H1 (cell line): Measurements from ENCODE around the gene ERLEC1. TPM values are rescaled to one million over a fixed set of nuclear protein-coding genes. Genes with fewer than 3 reads are reported as not detected.

Experiments used
- CTCF ChIA-PET: fragments of 300-600 bp; sonication (Branson Sonifier 250); formaldehyde crosslinking; loops from one replicate; lab custom pipeline; 2021; ENCODE audit not compliant: partially characterized antibody; lab: Charles Lee
- POLR2A ChIA-PET: fragments of 300-600 bp; sonication (Branson Sonifier 250); formaldehyde crosslinking; loops from one replicate; lab custom pipeline; 2021; ENCODE audit warnings: inconsistent platforms; ENCODE audit not compliant: partially characterized antibody; lab: Charles Lee
- DNase-seq, 2 experiments: peaks; one replicate each; pipeline versions ENCODE4 v3.0.0 to v3.0.0-alpha.2; 2010 to 2022; ENCODE audit warnings: low spot score in 2 of 2, low read depth in 1 of 2, mixed read lengths in 1 of 2
- FAIRE-seq: peaks from 2 replicates; lab custom pipeline; 2011; peaks lifted over from hg19 to GRCh38; lab: Jason Lieb, UNC
- H2AFZ ChIP-seq: 2 replicates; pipeline ENCODE4 v1.8.1; 2012; ENCODE audit warnings: low read length, inconsistent platforms
- H2AK5ac ChIP-seq: 2 replicates; pipeline ENCODE4 v1.6.1; 2013; ENCODE audit warnings: low read depth, low read length
- H2BK120ac ChIP-seq: replicated peaks from 2 replicates; pipeline ENCODE3; 2013; ENCODE audit warnings: low read depth, low read length, inconsistent platforms
- H2BK12ac ChIP-seq: 2 replicates; pipeline ENCODE4 v1.6.1; 2013; ENCODE audit warnings: low read depth, low read length
- H2BK15ac ChIP-seq: 2 replicates; pipeline ENCODE4 v1.6.1; 2013; ENCODE audit warnings: low read length
- H2BK20ac ChIP-seq: 2 replicates; pipeline ENCODE4 v1.6.1; 2013; ENCODE audit warnings: low read length
- H2BK5ac ChIP-seq: 2 replicates; pipeline ENCODE4 v1.6.1; 2013; ENCODE audit warnings: low read depth, low read length
- H3K14ac ChIP-seq: 2 replicates; pipeline ENCODE4 v1.6.1; 2013; ENCODE audit warnings: inconsistent platforms; ENCODE audit not compliant: insufficient read length
- H3K18ac ChIP-seq: 2 replicates; pipeline ENCODE4 v1.6.1; 2013; ENCODE audit warnings: low read length; ENCODE audit errors: extremely low read depth
- H3K23ac ChIP-seq: 2 replicates; pipeline ENCODE4 v1.6.1; 2013; ENCODE audit warnings: inconsistent platforms; ENCODE audit not compliant: insufficient read length
- H3K23me2 ChIP-seq: 2 replicates; pipeline ENCODE4 v1.6.1; 2013; ENCODE audit warnings: low read depth, low read length
- H3K27ac ChIP-seq: 2 replicates; pipeline ENCODE4 v1.6.1; 2011; ENCODE audit warnings: low read depth, low read length, inconsistent platforms
- H3K27me3 ChIP-seq, 4 experiments: replicated peaks in 1 of 4; 1 replicate in 1 of 4; 2 replicates in 3 of 4; pipeline versions ENCODE4 v1.6.1 to v1.8.1; 2011 to 2013; ENCODE audit warnings: low read length in 3 of 4, mild to moderate bottlenecking in 3 of 4, inconsistent platforms in 2 of 4, mixed read lengths in 2 of 4, moderate library complexity in 1 of 4; ENCODE audit not compliant: control insufficient read depth in 3 of 4, insufficient read depth in 3 of 4; ENCODE audit errors: extremely low read depth in 1 of 4
- H3K36me3 ChIP-seq, 4 experiments: 2 replicates each; pipeline versions ENCODE4 v1.6.1 to v1.8.1; 2011 to 2013; ENCODE audit warnings: mild to moderate bottlenecking in 4 of 4, low read length in 3 of 4, moderate library complexity in 2 of 4, control low read depth in 1 of 4, inconsistent platforms in 1 of 4; ENCODE audit not compliant: insufficient read depth in 4 of 4, control insufficient read depth in 2 of 4
- H3K4ac ChIP-seq: replicated peaks from 2 replicates; pipeline ENCODE3; 2013; ENCODE audit warnings: low read length, low read depth, mixed read lengths, inconsistent platforms; ENCODE audit not compliant: insufficient read length
- H3K4me1 ChIP-seq, 4 experiments: replicated peaks in 1 of 4; 1 replicate in 1 of 4; 2 replicates in 3 of 4; pipeline versions ENCODE4 v1.6.1 to v1.8.1; 2011 to 2013; ENCODE audit warnings: low read length in 3 of 4, inconsistent platforms in 2 of 4, mixed read lengths in 1 of 4; ENCODE audit not compliant: insufficient read depth in 4 of 4, control insufficient read depth in 3 of 4
- H3K4me2 ChIP-seq, 2 experiments: 2 replicates each; pipeline versions ENCODE4 v1.6.1 to v1.8.1; 2011 to 2013; ENCODE audit warnings: low read depth in 2 of 2, low read length in 2 of 2, control low read depth in 1 of 2, inconsistent platforms in 1 of 2, mild to moderate bottlenecking in 1 of 2; ENCODE audit not compliant: insufficient read depth in 1 of 2
- H3K4me3 ChIP-seq, 4 experiments: fragments of 200-600, 300-600 bp in 1 of 4; sonication (generic), shearing (Covaris generic), sonication (Bioruptor Twin) in 1 of 4; 2 replicates each; pipeline versions ENCODE4 v1.5.1 to v1.8.1; 2011 to 2016; ENCODE audit warnings: low read length in 4 of 4, low read depth in 3 of 4, control low read depth in 2 of 4, inconsistent platforms in 2 of 4, mild to moderate bottlenecking in 2 of 4, mixed read lengths in 1 of 4, moderate library complexity in 1 of 4; ENCODE audit not compliant: insufficient read depth in 2 of 4; ENCODE audit errors: extremely low read depth in 1 of 4
- H3K56ac ChIP-seq: replicated peaks from 2 replicates; pipeline ENCODE3; 2013; ENCODE audit warnings: low read depth, mild to moderate bottlenecking, mixed read lengths, low read length, inconsistent platforms; ENCODE audit not compliant: insufficient read length
- H3K79me1 ChIP-seq: 2 replicates; pipeline ENCODE4 v1.6.1; 2013; ENCODE audit warnings: low read depth, low read length, control low read depth
- H3K79me2 ChIP-seq, 2 experiments: 2 replicates each; pipeline versions ENCODE4 v1.6.1 to v1.8.1; 2012 to 2013; ENCODE audit warnings: low read length in 2 of 2, mild to moderate bottlenecking in 2 of 2, inconsistent platforms in 1 of 2; ENCODE audit not compliant: insufficient read depth in 2 of 2, control insufficient read depth in 1 of 2
- H3K9ac ChIP-seq, 4 experiments: replicated peaks in 1 of 4; 1 replicate in 1 of 4; 2 replicates in 3 of 4; pipeline versions ENCODE4 v1.6.1 to v1.8.1; 2011 to 2013; ENCODE audit warnings: low read depth in 3 of 4, low read length in 3 of 4, control low read depth in 2 of 4, mild to moderate bottlenecking in 2 of 4, moderate library complexity in 2 of 4, inconsistent platforms in 1 of 4; ENCODE audit errors: extremely low read depth in 1 of 4
- H3K9me3 ChIP-seq, 2 experiments: 2 replicates each; pipeline versions ENCODE4 v1.6.1 to v1.8.1; 2012 to 2013; ENCODE audit warnings: mild to moderate bottlenecking in 2 of 2, moderate library complexity in 2 of 2, control low read depth in 1 of 2, inconsistent platforms in 1 of 2, low read depth in 1 of 2, low read length in 1 of 2, mixed read lengths in 1 of 2; ENCODE audit not compliant: insufficient read depth in 2 of 2
- H4K20me1 ChIP-seq, 2 experiments: replicated peaks in 1 of 2; 2 replicates each; pipeline versions ENCODE3 to v1.8.1; 2011 to 2013; ENCODE audit warnings: inconsistent platforms in 2 of 2, low read length in 2 of 2, mild to moderate bottlenecking in 1 of 2; ENCODE audit not compliant: insufficient read depth in 2 of 2, control insufficient read depth in 1 of 2
- H4K5ac ChIP-seq: 2 replicates; pipeline ENCODE4 v1.6.1; 2013; ENCODE audit warnings: low read length, low read depth, mixed read lengths, inconsistent platforms; ENCODE audit not compliant: insufficient read length
- H4K8ac ChIP-seq: 2 replicates; pipeline ENCODE4 v1.8.0; 2013; ENCODE audit warnings: mild to moderate bottlenecking, moderate library complexity, low read length, inconsistent platforms; ENCODE audit not compliant: insufficient read depth; ENCODE audit errors: extremely low read depth
- H4K91ac ChIP-seq: replicated peaks from 2 replicates; pipeline ENCODE3; 2013; ENCODE audit warnings: low read length, mixed read lengths, inconsistent platforms; ENCODE audit not compliant: insufficient read length
- CHD2 ChIP-seq: IDR thresholded peaks from 2 replicates; pipeline ENCODE4 v1.6.1; 2012; ENCODE audit warnings: low read length, improper control_type of control experiment
- JUN ChIP-seq: IDR thresholded peaks from 2 replicates; pipeline ENCODE4 v1.6.1; 2011; ENCODE audit warnings: low read depth, mild to moderate bottlenecking, improper control_type of control experiment, low read length
- RFX5 ChIP-seq: IDR thresholded peaks from 2 replicates; pipeline ENCODE4 v1.6.1; 2011; ENCODE audit warnings: low read depth, low read length, improper control_type of control experiment, borderline replicate concordance
- RNF2 ChIP-seq: fragments of 200-900, 300-1000 bp; sonication (generic); IDR thresholded peaks from 2 replicates; pipeline ENCODE4 v1.7.1; 2016; ENCODE audit warnings: borderline replicate concordance, low read depth, mild to moderate bottlenecking, antibody characterized with exemption, low read length; ENCODE audit not compliant: poor library complexity, severe bottlenecking; ENCODE audit errors: missing control alignments
- SAP30 ChIP-seq: fragments of 300-600 bp; sonication (generic); IDR thresholded peaks from 2 replicates; pipeline ENCODE4 v1.7.1; 2012; ENCODE audit warnings: low read length, moderate library complexity, mild to moderate bottlenecking, inconsistent platforms; ENCODE audit not compliant: insufficient read depth, insufficient replicate concordance
- SP1 ChIP-seq: IDR thresholded peaks from 2 replicates; pipeline ENCODE4 v1.6.1; 2011; ENCODE audit warnings: low read depth, low read length
- ZNF274 ChIP-seq: IDR thresholded peaks from 2 replicates; pipeline ENCODE4 v1.7.0; 2012; ENCODE audit warnings: low read length, borderline replicate concordance; ENCODE audit errors: extremely low read depth
- WGBS, 2 experiments: shearing (Covaris generic) in 1 of 2; methylation state at CpG; one replicate each; pipeline versions ENCODE4 v1.1.6 to v1.1.7; 2013 to 2015; ENCODE audit warnings: low lambda C conversion rate in 2 of 2, mixed read lengths in 2 of 2, inconsistent platforms in 1 of 2, low coverage in 1 of 2, missing lambda C conversion rate in 1 of 2; ENCODE audit not compliant: insufficient replicate concordance in 2 of 2, insufficient coverage in 1 of 2, insufficient read length in 1 of 2; ENCODE audit errors: extremely low coverage in 1 of 2, missing lambda C conversion rate in 1 of 2; 5-methylcytosine and 5-hydroxymethylcytosine counted together
- polyA plus RNA-seq, 7 experiments: library from polyadenylated mRNA; depleted of rRNA in 3 of 7; stranded (reverse) in 5 of 7; unstranded in 2 of 7; fragments of >200 nt in 5 of 7; fragments of 200-250 nt in 2 of 7; gene quantifications; 1 replicate in 5 of 7; 2 replicates in 1 of 7; 4 replicates in 1 of 7; pipeline versions ENCODE4 v1.2.1 to v1.2.3, GENCODE V29; 2011 to 2013; ENCODE audit warnings: missing spikeins in 2 of 7, mixed read lengths in 2 of 7
- total RNA-seq: library from RNA; stranded (reverse); fragmentation: NEBNext Ultra II Directional; extraction: Animal tissue kit (Norgen Biotek cat#: 25700); gene quantifications from 2 replicates; pipeline ENCODE4 v1.2.1, GENCODE V29; 2021

Gene ERLEC1
- total and polyA plus RNA-seq, 2 of the 8 experiments (the other 6 are each of a cell fraction or from before 2014, with no cell fraction given) = 12.9 to 26.7 TPM

GRCh38 chr2:53755121-53755520, 31.7 kb upstream of the ERLEC1 start:
- 89% methylated on average over 2 of the region's 2 CpGs; no CpG with 5 or more reads in 1 of the 2 experiments for WGBS, 2 experiments
- TF ChIP-seq SAP30 (no peak), ZNF274 (no peak), RNF2 (no peak), RFX5 (no peak), SP1 (no peak), JUN (no peak), CHD2 (no peak)

More at GRCh38 chr2:53755121-53755520, 31.7 kb upstream of the ERLEC1 start:
- H3K23ac ChIP-seq = no peak overlapping the region
- no peak overlapping the region for H2AK5ac ChIP-seq
- H4K20me1 ChIP-seq = no peaks in the 10 kb centered on the region
- H2BK5ac ChIP-seq = no peak overlapping the region
- H3K14ac ChIP-seq = no peak overlapping the region
- DNase-seq = no peak
- no peaks in the 10 kb centered on the region for H3K27me3 ChIP-seq
- H2BK12ac ChIP-seq = no peak overlapping the region
- no peak overlapping the region for H3K18ac ChIP-seq
- no peak overlapping the region for H3K4me3 ChIP-seq
- H3K4me2 ChIP-seq = no peak overlapping the region
- no peak for FAIRE-seq
- H2BK15ac ChIP-seq = no peak overlapping the region
- H3K79me1 ChIP-seq = no peaks in the 10 kb centered on the region
- no peaks in the 10 kb centered on the region for H3K9me3 ChIP-seq
- ChIA-PET POLR2A (interaction anchor here (3.6 kb wide), 1 partner anchor 13 kb away, joined by 13 read pairs; the partner anchor contains the start of gene CHAC2), CTCF (no interaction called here)
- H3K79me2 ChIP-seq = no peaks in the 10 kb centered on the region
- no peak overlapping the region for H2BK120ac ChIP-seq
- no peak overlapping the region for H3K56ac ChIP-seq
- H3K27ac ChIP-seq = no peak overlapping the region
- H2AFZ ChIP-seq = no peak overlapping the region
- H2BK20ac ChIP-seq = no peak overlapping the region
- no peak overlapping the region for H3K9ac ChIP-seq
- no peak overlapping the region for H4K5ac ChIP-seq
- H4K8ac ChIP-seq = no peak overlapping the region
- peaks cover 0 to 6% (median 3%) of the 10 kb centered on the region in 4 experiments; a peak in 4 of 8 replicates for H3K36me3 ChIP-seq
- no peak overlapping the region for H3K4ac ChIP-seq
- H4K91ac ChIP-seq = no peak overlapping the region
- H3K23me2 ChIP-seq = no peaks in the 10 kb centered on the region
- no peaks in the 10 kb centered on the region for H3K4me1 ChIP-seq
